Nephron (organoid): ENCODE data around the gene COPS3.

ENCODE experiments used
- H3K27ac Mint-ChIP-seq, 3 experiments: 2 replicates each; pipeline ENCODE4 v1.8.0; 2020; ENCODE audit warnings: mixed read lengths in 3 of 3, mild to moderate bottlenecking in 2 of 3, moderate library complexity in 1 of 3
- H3K27me3 Mint-ChIP-seq: 2 replicates; pipeline ENCODE4 v1.8.0; 2021; ENCODE audit warnings: low read depth, mild to moderate bottlenecking, moderate library complexity, mixed read lengths
- H3K36me3 Mint-ChIP-seq: 2 replicates; pipeline ENCODE4 v1.8.0; 2020; ENCODE audit warnings: low read depth, mixed read lengths
- H3K4me1 Mint-ChIP-seq: 2 replicates; pipeline ENCODE4 v1.8.0; 2020; ENCODE audit warnings: mixed read lengths
- H3K4me3 Mint-ChIP-seq, 3 experiments: 2 replicates each; pipeline ENCODE4 v1.8.0; 2020; ENCODE audit warnings: mild to moderate bottlenecking in 3 of 3, mixed read lengths in 3 of 3, moderate library complexity in 2 of 3
- H3K9me3 Mint-ChIP-seq: 2 replicates; pipeline ENCODE4 v1.8.0; 2020; ENCODE audit warnings: mixed read lengths
- CTCF ChIP-seq, 3 experiments: fragments of 200-600 bp; sonication (generic); IDR thresholded peaks; one replicate each; pipeline ENCODE4 v1.5.0; 2021; ENCODE audit warnings: antibody characterized with exemption in 3 of 3; ENCODE audit not compliant: unreplicated experiment in 3 of 3

COPS3 gene

GRCh38 chr17:17236295-17237025, 44.6 kb downstream of the COPS3 start:
- H3K9me3 Mint-ChIP-seq = no peaks in the 10 kb centered on the region
- no peak for TF ChIP-seq CTCF (IDR thresholded peaks at IDR 0.05; ENCODE audit: unreplicated experiment in 3 of 3)
- H3K36me3 Mint-ChIP-seq = peaks cover 8% of the 10 kb centered on the region
- H3K27ac Mint-ChIP-seq = peak overlapping the region; percentile 98 to 100 (median 99)
- no peaks in the 10 kb centered on the region for H3K27me3 Mint-ChIP-seq
- H3K4me1 Mint-ChIP-seq = peaks cover 29% of the 10 kb centered on the region
- H3K4me3 Mint-ChIP-seq = peak overlapping the region; percentile 91 to 98 (median 97)

GRCh38 chr17:17235212-17236174, 45.6 kb downstream of the COPS3 start:
- Mint-ChIP-seq H3K36me3 (peaks cover 12% of the 10 kb centered on the region), H3K4me1 (peaks cover 30% of the 10 kb centered on the region), H3K9me3 (no peaks in the 10 kb centered on the region), H3K4me3 (peak overlapping the region; percentile 91 to 98 (median 97)), H3K27me3 (no peaks in the 10 kb centered on the region), H3K27ac (peak overlapping the region; percentile 98 to 100 (median 99))
- TF ChIP-seq CTCF (IDR thresholded peaks at IDR 0.05; ENCODE audit: unreplicated experiment in 3 of 3) = no peak

GRCh38 chr17:17232303-17232621, 48.8 kb downstream of the COPS3 start:
- Mint-ChIP-seq H3K9me3 (no peaks in the 10 kb centered on the region), H3K27ac (peak overlapping the region; percentile 51 to 76 (median 74)), H3K27me3 (no peaks in the 10 kb centered on the region), H3K4me3 (peak overlapping the region in 2 of 3 experiments; percentile 52 to 59), H3K36me3 (peaks cover 30% of the 10 kb centered on the region), H3K4me1 (peaks cover 30% of the 10 kb centered on the region)
- TF ChIP-seq CTCF (IDR thresholded peaks at IDR 0.05; ENCODE audit: unreplicated experiment in 3 of 3) = no peak

- H3K27ac Mint-ChIP-seq = peak overlapping the region; percentile 25 to 74 (median 51)
- peaks cover 30% of the 10 kb centered on the region for H3K4me1 Mint-ChIP-seq
- no peak for TF ChIP-seq CTCF (IDR thresholded peaks at IDR 0.05; ENCODE audit: unreplicated experiment in 3 of 3)
- peaks cover 34% of the 10 kb centered on the region for H3K36me3 Mint-ChIP-seq
- no peaks in the 10 kb centered on the region for H3K9me3 Mint-ChIP-seq
- peak overlapping the region in 2 of 3 experiments; percentile 38 to 59 for H3K4me3 Mint-ChIP-seq
- H3K27me3 Mint-ChIP-seq = no peaks in the 10 kb centered on the region
Measured at GRCh38 chr17:17231621-17232302, 49.3 kb downstream of the COPS3 start.

GRCh38 chr17:17229416-17230384, 51.3 kb downstream of the COPS3 start:
- no peaks in the 10 kb centered on the region for H3K27me3 Mint-ChIP-seq
- no peak overlapping the region for H3K4me3 Mint-ChIP-seq
- peaks cover 49% of the 10 kb centered on the region for H3K36me3 Mint-ChIP-seq
- no peak overlapping the region for H3K27ac Mint-ChIP-seq
- H3K9me3 Mint-ChIP-seq = no peaks in the 10 kb centered on the region
- no peak for TF ChIP-seq CTCF (IDR thresholded peaks at IDR 0.05; ENCODE audit: unreplicated experiment in 3 of 3)
- H3K4me1 Mint-ChIP-seq = peaks cover 14% of the 10 kb centered on the region
